ENCODE measurements around the gene JARID2. TPM values are rescaled to one million over a fixed set of nuclear protein-coding genes. Genes with fewer than 3 reads are reported as not detected.

The JARID2 gene
- total RNA-seq, 2 donors from 2014 or later = 8.3 to 12.8 TPM

DNA sequence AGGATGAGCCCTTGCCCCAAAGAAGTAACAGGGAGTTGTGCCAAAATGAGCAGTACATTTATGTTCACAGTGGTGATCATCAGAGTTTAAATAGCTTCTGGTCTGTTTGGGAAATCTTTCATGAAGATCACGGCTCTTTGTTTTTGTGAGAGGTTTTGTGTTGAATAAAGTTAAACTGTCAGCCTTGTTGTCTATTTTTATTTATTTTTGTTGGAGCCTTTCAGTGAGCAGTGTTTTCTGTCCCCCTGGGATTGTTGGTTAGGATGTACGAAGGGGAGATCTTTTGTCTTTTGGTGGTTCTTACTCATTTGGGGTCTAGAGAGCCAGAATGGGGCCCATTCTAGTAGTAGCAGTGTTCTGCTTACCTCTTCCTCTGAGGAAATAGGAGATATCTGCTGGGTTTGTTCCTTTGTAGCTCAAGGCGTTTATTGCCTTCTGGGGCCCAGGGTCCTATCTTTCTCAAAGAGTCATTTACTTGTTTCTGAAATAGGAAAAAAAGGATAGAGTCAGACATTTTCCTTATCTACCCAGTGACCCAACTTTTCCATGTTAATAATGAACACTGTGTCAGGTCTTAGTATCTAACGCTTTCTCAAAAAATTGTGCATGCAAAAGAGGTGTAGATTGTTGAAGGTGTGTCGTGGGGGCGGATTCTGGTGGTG, 157.4 kb downstream of the JARID2 start:
- Histone ChIP-seq H3K9me3 (no peaks in the 10 kb centered on the region), H3K4me3 (no peak overlapping the region), H3K36me3 (no peaks in the 10 kb centered on the region), H3K4me1 (ENCODE audit: control insufficient read depth in 1 of 2, low read depth in 2 of 2) (peaks cover 19 to 36% of the 10 kb centered on the region in 2 donors), H3K27me3 (replicated peaks; ENCODE audit: insufficient read depth) (no peaks in the 10 kb centered on the region), H3K27ac (no peak overlapping the region)
- ATAC-seq (ENCODE audit: insufficient number of reproducible peaks, low FRiP score, low read depth) = no peak
- no peak for DNase-seq (ENCODE audit: low spot score)
- TF ChIP-seq, protein P1, sequence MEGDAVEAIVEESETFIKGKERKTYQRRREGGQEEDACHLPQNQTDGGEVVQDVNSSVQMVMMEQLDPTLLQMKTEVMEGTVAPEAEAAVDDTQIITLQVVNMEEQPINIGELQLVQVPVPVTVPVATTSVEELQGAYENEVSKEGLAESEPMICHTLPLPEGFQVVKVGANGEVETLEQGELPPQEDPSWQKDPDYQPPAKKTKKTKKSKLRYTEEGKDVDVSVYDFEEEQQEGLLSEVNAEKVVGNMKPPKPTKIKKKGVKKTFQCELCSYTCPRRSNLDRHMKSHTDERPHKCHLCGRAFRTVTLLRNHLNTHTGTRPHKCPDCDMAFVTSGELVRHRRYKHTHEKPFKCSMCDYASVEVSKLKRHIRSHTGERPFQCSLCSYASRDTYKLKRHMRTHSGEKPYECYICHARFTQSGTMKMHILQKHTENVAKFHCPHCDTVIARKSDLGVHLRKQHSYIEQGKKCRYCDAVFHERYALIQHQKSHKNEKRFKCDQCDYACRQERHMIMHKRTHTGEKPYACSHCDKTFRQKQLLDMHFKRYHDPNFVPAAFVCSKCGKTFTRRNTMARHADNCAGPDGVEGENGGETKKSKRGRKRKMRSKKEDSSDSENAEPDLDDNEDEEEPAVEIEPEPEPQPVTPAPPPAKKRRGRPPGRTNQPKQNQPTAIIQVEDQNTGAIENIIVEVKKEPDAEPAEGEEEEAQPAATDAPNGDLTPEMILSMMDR (IDR thresholded peaks at IDR 0.05) = no peak

DNA sequence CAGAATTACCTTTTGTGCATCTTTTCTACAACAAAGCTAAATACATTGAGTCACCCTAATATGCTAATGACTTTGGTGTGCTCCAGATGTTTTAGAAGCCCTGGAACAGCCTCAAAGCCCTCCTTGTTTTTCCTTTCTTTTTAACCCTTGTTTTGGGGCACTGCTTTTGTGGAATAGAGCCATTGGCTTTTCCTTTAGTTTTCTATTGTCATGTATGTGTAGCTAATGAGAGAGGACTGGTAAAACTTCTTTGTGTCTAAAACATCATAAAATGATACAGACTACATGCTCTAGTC, 158.8 kb downstream of the JARID2 start:
- ATAC-seq (ENCODE audit: insufficient number of reproducible peaks, low FRiP score, low read depth) (no peak), DNase-seq (ENCODE audit: low spot score) (no peak)
- no peaks in the 10 kb centered on the region for H3K9me3 ChIP-seq
- H3K27me3 ChIP-seq (replicated peaks; ENCODE audit: insufficient read depth) = no peaks in the 10 kb centered on the region
- no peak overlapping the region for H3K4me3 ChIP-seq
- H3K4me1 ChIP-seq (ENCODE audit: control insufficient read depth in 1 of 2, low read depth in 2 of 2) = peaks cover 18 to 34% of the 10 kb centered on the region in 2 donors
- no peaks in the 10 kb centered on the region for H3K36me3 ChIP-seq
- TF ChIP-seq, protein P1 (IDR thresholded peaks at IDR 0.05) = no peak
- H3K27ac ChIP-seq = no peak overlapping the region

DNA sequence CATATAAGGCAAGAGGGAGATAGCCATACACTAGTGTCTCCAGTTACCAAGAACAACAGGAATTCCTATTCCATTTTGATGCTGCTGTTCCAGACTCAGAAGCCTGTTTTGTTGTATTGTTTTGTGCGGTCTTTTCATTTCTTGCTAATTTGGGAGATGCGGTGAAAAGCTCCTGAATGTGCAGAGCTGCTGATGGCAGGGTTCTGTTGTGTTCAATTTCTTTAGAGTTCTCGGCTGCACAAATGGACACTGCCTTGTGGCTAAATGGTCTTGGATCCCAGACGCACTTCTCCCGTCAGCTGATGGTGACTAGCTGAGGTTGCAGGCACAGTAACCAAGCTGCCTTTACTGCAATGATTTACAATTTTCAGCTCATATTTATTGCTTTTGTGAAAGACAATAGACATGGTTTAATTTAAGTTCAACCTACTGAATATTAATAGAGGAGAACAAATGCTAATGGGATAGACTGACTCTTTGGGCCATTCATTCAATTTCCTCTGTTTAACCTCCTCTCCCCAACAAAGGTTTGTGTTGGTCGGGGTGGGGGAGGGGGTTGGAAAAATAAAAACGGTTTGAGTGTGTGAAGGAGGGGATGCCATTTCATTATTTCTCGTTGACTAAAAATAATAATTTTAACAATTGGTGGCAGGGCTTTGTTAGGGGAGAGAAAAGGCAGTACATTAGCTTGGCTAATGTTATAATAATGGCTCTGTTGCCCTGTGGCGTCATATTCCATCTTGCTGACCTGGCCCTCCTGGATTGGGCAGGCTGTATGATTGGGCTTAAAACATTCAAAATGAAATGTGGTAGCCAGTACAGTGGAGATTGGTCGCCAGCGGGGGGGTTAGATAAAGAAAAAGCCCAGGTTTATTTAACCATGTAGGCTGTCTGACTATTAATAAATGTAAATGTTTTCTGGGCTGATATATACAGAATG, 159.5 kb downstream of the JARID2 start:
- Histone ChIP-seq H3K9me3 (no peaks in the 10 kb centered on the region), H3K27me3 (replicated peaks; ENCODE audit: insufficient read depth) (no peaks in the 10 kb centered on the region), H3K36me3 (no peaks in the 10 kb centered on the region), H3K27ac (no peak overlapping the region), H3K4me1 (ENCODE audit: control insufficient read depth in 1 of 2, low read depth in 2 of 2) (peaks cover 12 to 27% of the 10 kb centered on the region in 2 donors), H3K4me3 (no peak overlapping the region)
- TF ChIP-seq, protein P1 (IDR thresholded peaks at IDR 0.05) = no peak
- DNase-seq (ENCODE audit: low spot score) (no peak), ATAC-seq (ENCODE audit: insufficient number of reproducible peaks, low FRiP score, low read depth) (no peak)

DNA sequence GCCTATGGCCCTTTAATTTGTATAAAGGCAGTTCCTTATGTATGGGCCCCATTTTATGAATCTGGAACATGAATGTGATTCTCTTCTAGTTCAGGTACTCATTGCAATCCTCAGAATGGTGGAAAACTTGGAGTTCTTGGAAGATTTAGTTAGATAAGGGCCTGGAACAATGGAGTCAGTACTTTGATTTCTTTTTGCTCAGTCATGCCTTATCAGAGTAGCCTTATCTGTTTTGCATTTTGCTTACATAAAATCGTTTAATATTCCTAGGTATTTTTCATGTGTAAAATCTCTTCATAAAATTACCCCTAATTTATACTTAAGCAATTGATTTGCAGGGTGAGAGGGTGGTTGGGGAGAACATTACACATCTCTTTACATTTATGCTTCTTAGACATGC, 160.6 kb downstream of the JARID2 start:
- Histone ChIP-seq H3K4me1 (ENCODE audit: control insufficient read depth in 1 of 2, low read depth in 2 of 2) (peaks cover 1 to 17% of the 10 kb centered on the region in 2 donors), H3K36me3 (no peaks in the 10 kb centered on the region), H3K27me3 (replicated peaks; ENCODE audit: insufficient read depth) (no peaks in the 10 kb centered on the region), H3K4me3 (no peak overlapping the region), H3K27ac (no peak overlapping the region), H3K9me3 (no peaks in the 10 kb centered on the region)
- TF ChIP-seq, protein P1 (IDR thresholded peaks at IDR 0.05) = no peak
- DNase-seq (ENCODE audit: low spot score) = no peak
- no peak for ATAC-seq (ENCODE audit: insufficient number of reproducible peaks, low FRiP score, low read depth)

DNA sequence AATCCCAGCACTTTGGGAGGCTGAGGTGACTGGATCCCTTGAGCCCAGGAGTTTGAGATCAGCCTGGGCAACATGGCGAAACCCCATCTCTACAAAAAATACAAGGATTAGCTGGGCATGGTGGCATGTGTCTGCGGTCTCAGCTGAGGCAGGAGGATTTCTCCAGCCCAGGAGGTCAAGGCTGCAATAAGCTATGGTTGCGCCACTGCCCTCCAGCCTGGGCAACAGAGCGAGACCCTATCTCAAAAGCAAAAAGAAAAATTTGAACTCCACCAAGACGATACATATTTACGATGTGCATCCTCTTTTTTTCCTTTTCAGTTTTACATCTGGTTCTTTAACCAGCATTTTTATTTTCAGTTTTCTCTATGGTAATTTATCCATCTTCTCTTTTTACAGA, 162.1 kb downstream of the JARID2 start:
- DNase-seq (ENCODE audit: low spot score) (no peak), ATAC-seq (ENCODE audit: insufficient number of reproducible peaks, low FRiP score, low read depth) (no peak)
- Histone ChIP-seq H3K4me1 (ENCODE audit: control insufficient read depth in 1 of 2, low read depth in 2 of 2) (peaks cover 0 to 16% of the 10 kb centered on the region in 2 donors), H3K4me3 (no peak overlapping the region), H3K36me3 (no peaks in the 10 kb centered on the region), H3K27me3 (replicated peaks; ENCODE audit: insufficient read depth) (no peaks in the 10 kb centered on the region), H3K27ac (no peak overlapping the region), H3K9me3 (no peaks in the 10 kb centered on the region)
- TF ChIP-seq, protein P1 (IDR thresholded peaks at IDR 0.05) = no peak

All from thoracic aorta (tissue), 2 donors.